GM21528 (cell line): ENCODE measurements around the gene OAS2.
"Not testable (repeated sequence)": the region's sequence is repeated elsewhere in the genome, so short reads cannot be mapped to it uniquely, and the experiment has no call there.

Experiments used
- ATAC-seq: cut with Tn5 transposase; IDR thresholded peaks from one replicate; pipeline ENCODE4 v1.9.1; 2021; ENCODE audit warnings: mild to moderate bottlenecking, moderate library complexity; ENCODE audit not compliant: unreplicated experiment, low FRiP score

The OAS2 gene

DNA sequence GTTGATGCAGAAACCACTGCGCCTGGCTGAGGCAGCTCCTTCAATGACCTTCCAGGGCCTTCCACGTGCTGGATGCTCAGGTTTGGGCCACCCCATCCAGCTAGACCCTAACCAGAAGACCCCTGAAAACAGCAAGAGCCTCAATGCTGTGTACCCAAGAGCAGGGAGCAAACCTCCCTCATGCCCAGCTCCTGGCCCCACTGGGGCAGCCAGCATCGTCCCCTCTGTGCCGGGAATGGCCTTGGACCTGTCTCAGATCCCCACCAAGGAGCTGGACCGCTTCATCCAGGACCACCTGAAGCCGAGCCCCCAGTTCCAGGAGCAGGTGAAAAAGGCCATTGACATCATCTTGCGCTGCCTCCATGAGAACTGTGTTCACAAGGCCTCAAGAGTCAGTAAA lies 29.5 kb upstream of the OAS2 start:
- no peak for ATAC-seq

DNA sequence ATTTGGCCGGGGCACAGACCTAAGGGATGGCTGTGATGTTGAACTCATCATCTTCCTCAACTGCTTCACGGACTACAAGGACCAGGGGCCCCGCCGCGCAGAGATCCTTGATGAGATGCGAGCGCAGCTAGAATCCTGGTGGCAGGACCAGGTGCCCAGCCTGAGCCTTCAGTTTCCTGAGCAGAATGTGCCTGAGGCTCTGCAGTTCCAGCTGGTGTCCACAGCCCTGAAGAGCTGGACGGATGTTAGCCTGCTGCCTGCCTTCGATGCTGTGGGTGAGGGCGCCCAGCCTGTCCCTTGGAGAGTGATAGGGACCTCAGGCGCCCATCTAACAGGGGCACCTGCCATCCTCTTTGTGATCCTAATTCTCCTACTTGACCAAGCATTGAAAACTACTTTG lies 27.6 kb upstream of the OAS2 start:
- no peak for ATAC-seq

DNA sequence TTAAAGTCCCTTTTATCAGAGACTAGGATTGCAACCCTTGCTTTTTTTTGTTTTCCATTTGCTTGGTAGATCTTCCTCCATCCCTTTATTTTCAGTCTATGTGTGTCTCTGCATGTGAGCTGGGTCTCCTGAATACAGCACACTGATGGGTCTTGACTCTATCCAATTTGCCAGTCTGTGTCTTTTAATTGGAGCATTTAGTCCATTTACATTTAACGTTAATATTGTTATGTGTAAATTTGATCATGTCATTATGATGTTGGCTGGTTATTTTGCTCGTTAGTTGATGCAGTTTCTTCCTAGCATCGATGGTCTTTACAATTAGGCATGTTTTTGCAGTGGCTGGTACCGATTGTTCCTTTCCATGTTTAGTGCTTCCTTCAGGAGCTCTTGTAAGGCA lies 21.2 kb upstream of the OAS2 start:
- ATAC-seq: not testable (repeated sequence)

DNA sequence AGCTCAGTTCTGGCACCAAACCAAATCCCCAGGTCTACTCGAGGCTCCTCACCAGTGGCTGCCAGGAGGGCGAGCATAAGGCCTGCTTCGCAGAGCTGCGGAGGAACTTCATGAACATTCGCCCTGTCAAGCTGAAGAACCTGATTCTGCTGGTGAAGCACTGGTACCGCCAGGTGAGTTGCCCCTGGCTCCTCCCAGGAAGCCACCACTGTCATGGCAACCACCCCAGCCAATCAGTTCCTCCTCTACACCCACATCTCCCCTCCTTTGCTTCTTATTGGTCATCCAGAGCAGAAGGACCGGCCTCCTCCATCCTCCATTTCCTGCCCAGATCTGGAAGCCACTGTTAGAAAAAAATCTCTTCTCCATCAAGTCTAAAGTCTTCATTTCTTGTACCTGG lies 17.2 kb upstream of the OAS2 start:
- ATAC-seq: no peak

DNA sequence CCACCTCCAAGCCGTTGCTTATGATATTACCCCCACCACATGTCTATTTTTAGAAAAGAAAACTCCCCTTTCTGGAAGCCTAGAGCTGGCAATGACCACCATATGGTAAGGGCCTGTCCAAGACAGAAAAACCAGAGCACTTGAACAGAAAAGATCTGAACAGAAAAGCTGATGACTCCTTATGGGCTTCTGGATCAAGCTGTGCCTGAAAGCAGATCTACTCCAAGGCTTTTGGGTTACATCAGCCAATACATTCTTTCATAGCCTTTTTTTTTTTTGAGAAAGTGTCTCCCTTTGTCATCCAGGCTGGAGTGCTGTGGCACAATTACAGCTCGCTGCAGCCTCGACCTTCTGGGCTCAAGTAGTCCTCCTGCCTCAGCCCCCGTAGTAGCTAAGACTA lies 16.8 kb upstream of the OAS2 start:
- no peak for ATAC-seq

DNA sequence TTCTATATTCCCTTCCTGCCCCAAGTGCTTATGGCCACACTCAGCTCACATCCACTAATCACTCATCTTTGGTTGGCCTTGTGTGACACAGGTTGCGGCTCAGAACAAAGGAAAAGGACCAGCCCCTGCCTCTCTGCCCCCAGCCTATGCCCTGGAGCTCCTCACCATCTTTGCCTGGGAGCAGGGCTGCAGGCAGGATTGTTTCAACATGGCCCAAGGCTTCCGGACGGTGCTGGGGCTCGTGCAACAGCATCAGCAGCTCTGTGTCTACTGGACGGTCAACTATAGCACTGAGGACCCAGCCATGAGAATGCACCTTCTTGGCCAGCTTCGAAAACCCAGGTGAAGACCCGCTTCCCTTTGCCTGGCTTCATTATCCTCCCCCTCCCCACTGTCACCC lies 15.8 kb upstream of the OAS2 start:
- no peak for ATAC-seq

DNA sequence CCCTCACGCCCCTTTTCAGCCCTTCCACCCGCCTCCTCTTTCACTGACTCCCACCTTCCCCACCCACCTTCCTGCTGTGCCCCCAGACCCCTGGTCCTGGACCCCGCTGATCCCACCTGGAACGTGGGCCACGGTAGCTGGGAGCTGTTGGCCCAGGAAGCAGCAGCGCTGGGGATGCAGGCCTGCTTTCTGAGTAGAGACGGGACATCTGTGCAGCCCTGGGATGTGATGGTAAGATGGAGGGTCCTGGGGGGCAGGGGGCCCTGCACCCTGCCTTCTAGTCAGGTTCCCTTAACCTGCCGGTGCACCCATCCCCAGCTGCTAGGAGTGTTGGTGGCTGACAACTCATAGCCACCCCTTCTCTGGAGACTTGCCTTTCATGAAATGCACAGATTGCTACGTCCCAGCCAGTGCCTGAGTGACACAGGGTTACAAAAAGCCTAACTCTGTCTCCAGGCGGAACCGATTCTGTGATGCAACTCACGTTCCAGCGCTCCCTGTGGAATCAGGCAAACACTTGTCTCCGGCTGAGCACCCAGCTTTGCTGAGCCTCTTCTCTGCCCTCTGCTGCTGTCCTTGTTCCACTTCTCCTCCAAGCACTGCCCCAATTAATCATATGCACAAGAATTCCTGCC lies 15.0 kb upstream of the OAS2 start:
- no peak for ATAC-seq

DNA sequence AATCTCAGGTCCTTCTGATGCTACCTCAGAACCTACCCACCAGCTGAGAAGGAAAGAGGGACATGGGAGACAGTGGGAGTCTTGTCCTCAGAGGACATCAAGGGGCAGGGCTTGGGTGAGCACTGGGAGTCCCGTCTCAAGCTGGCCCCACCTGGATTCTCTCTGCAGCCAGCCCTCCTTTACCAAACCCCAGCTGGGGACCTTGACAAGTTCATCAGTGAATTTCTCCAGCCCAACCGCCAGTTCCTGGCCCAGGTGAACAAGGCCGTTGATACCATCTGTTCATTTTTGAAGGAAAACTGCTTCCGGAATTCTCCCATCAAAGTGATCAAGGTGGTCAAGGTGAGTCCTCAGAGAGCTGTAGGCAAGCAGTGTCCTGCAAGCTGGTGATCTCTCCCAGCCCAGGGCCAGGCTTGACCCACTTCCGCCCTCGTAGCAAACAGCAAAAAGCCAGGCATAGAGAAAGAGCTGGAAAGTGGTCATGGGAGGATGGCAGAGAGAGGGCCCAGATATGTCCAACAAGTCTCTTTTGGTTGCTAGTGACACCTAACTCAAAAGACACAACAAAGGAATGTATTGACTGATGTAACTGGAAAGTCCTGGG lies 14.2 kb upstream of the OAS2 start:
- ATAC-seq: no peak

DNA sequence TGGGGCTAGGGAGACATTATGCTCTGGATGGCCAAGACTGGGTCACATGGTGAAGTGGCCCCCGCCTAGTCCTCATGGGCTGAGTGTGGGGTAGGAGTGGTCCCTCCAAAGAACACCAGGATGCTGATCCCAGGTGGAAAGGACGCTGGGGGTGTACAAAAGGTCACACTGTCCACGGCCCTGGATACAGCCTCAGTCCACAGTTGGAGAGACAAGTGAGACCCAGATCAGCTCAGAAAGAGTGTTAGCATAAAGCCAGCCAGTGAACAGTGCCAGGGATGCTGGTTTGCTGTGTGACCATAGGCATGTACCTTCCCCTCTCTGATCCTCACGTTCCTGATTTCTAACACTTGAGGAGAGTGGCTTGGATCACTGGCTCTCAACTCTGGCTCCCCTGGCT lies 13.4 kb upstream of the OAS2 start:
- no peak for ATAC-seq

DNA sequence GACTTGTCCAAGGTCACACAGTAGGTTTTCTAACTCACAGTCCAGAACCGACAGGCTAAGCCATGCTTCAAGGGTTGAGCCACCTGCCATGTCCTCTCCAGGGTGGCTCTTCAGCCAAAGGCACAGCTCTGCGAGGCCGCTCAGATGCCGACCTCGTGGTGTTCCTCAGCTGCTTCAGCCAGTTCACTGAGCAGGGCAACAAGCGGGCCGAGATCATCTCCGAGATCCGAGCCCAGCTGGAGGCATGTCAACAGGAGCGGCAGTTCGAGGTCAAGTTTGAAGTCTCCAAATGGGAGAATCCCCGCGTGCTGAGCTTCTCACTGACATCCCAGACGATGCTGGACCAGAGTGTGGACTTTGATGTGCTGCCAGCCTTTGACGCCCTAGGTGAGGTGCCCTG lies 12.7 kb upstream of the OAS2 start:
- no peak for ATAC-seq

DNA sequence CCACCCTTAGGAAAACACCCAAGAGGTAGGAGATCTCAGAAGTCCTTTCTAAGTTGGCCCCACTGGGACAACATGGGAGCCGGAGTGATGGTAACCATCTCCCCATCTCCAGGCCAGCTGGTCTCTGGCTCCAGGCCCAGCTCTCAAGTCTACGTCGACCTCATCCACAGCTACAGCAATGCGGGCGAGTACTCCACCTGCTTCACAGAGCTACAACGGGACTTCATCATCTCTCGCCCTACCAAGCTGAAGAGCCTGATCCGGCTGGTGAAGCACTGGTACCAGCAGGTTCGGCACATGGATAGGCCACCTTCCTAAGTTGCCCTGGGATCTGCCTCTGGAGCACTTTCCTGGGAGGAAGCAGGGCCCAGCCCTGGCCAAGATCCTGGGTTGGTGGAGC lies 11.0 kb upstream of the OAS2 start:
- ATAC-seq: no peak

DNA sequence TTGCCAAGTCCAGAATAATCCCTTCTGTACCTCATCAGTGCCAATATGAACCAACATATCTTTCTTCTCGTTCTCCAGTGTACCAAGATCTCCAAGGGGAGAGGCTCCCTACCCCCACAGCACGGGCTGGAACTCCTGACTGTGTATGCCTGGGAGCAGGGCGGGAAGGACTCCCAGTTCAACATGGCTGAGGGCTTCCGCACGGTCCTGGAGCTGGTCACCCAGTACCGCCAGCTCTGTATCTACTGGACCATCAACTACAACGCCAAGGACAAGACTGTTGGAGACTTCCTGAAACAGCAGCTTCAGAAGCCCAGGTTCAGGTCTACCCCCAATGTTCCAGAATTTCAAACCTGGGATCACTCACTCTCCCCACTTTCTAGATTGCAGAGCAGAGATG lies 10.5 kb upstream of the OAS2 start:
- ATAC-seq: no peak

DNA sequence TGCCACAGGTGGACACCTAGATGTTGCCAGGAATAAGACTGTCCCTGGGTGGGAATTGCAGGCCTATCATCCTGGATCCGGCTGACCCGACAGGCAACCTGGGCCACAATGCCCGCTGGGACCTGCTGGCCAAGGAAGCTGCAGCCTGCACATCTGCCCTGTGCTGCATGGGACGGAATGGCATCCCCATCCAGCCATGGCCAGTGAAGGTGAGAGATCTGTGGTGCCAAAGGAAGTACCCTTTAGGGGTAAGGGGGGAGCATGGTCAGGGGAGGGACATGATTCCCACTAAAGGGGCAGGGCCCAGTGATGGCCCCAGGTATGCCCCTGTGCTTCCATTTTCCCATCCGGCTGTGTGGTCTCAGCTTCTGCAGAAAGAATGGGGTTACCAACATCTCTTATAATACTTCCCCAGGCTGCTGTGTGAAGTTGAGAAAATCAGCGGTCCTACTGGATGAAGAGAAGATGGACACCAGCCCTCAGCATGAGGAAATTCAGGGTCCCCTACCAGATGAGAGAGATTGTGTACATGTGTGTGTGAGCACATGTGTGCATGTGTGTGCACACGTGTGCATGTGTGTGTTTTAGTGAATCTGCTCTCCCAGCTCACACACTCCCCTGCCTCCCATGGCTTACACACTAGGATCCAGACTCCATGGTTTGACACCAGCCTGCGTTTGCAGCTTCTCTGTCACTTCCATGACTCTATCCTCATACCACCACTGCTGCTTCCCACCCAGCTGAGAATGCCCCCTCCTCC lies 8.6 kb upstream of the OAS2 start:
- no peak for ATAC-seq

DNA sequence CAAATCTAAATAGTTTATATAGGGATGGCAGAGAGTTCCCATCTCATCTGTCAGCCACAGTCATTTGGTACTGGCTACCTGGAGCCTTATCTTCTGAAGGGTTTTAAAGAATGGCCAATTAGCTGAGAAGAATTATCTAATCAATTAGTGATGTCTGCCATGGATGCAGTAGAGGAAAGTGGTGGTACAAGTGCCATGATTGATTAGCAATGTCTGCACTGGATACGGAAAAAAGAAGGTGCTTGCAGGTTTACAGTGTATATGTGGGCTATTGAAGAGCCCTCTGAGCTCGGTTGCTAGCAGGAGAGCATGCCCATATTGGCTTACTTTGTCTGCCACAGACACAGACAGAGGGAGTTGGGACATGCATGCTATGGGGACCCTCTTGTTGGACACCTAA lies 7.9 kb upstream of the OAS2 start:
- no peak for ATAC-seq

DNA sequence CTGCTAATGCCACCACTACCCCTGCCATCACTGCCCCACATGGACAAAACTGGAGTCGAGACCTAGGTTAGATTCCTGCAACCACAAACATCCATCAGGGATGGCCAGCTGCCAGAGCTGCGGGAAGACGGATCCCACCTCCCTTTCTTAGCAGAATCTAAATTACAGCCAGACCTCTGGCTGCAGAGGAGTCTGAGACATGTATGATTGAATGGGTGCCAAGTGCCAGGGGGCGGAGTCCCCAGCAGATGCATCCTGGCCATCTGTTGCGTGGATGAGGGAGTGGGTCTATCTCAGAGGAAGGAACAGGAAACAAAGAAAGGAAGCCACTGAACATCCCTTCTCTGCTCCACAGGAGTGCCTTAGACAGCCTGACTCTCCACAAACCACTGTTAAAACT lies 7.1 kb upstream of the OAS2 start:
- no peak for ATAC-seq

DNA sequence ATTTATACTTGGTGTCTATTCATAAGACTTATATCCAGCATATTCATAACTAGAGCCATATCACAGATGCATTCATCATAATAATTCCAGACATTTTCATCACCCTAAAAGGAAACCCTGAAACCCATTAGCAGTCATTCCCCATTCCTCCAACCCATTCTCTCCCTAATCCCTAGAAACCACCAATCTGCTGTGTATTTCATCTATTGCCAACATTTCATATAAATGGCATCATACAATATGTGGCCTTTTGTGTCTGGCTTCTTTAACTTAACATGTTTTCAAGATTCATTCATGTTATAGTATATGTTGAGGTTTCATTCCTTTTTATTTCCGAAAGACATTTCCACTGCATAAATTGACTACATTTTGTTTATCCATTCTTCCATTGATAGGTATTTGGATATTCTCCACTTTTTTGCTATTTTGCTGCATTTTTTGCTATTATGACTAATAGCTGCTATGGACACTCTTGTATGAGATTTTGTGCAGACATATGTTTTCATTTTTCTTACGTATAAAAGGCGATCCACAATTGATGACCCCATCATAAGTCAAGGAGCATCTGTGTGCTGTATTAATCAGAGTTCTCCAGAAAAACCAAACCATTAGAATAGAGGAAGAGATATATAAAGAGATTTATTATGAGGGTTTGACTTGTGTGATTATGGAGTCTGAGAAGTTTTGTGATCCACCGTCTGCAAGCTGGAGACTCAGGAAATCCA lies 5.1 kb upstream of the OAS2 start:
- no peak for ATAC-seq

DNA sequence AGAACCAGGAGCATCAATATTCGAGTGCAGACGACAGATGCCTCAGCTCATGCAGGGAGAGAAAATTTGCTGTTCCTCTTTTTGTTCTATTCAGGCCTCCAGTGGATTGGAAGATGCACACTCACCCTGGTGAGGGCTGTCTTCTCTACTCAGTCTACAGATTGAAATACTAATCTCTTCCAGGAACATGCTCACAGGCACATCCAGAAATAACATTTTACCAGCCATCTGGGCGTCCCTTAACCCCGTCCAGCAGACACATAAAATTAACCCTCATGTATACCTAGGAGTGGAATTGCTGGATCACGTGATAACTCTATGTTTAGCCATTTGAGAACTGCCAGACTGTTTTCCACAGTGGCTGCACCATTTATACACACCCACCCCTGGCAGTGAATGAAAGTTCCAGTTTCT lies 4.5 kb upstream of the OAS2 start:
- no peak for ATAC-seq

DNA sequence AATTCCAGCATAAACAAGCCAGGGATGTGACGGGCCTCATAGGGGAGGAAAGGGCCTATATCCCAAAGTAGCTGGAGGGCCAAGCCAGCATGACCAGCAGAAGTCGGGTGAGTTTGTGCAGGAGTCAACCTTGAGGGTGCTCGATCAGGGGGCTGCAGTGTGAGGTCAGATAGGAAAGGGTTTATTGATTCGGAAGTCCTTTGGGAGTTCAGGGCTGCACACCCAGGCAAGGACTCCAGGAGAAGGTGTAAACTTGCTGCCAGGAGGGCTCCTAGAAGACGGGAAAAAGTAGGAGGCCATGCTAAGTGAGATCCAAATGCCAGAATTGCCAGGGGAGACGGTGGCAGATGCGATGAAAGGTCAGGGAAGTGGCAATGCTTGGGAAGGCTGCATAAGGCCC lies 3.4 kb upstream of the OAS2 start:
- ATAC-seq: no peak

DNA sequence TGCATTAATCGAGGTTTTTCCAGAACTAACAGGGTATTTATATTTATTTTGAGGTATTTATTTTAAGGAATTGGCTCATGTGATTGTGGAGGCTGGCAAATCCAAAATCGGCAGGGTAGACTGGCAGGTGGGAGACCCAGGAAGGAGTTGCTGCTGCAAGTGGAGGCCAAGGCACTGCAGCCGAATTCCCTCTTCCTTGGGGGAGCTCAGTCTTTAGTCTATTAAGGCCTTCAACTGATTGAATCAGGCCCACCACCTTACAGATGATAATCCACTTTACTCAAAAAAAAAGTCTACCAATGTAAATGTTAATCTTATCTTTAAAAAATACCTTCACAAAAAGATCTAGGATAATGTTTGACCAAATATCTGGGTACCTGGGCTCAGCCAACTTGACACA lies 1.2 kb upstream of the OAS2 start:
- ATAC-seq: no peak

DNA sequence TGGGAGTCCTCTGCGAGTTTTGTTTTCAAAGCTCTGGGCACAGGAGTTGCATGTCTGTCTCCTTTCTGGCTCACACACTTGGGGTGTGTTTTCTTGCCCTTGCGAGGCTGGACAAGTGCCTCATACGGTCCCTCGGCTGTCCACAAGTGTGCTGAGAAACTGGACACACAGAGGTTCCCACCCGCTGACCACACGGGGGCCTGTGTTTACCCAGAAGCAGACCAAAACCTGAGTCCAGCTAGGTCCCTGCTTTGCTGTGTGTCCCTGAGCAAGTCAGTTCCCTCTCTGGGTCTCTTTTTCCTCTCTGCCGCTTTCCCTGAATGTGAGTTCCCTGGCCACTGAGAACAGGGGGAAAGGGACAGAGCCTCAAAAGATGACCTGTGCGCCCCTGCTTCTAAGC lies 678 bp upstream of the OAS2 start:
- ATAC-seq: no peak

DNA sequence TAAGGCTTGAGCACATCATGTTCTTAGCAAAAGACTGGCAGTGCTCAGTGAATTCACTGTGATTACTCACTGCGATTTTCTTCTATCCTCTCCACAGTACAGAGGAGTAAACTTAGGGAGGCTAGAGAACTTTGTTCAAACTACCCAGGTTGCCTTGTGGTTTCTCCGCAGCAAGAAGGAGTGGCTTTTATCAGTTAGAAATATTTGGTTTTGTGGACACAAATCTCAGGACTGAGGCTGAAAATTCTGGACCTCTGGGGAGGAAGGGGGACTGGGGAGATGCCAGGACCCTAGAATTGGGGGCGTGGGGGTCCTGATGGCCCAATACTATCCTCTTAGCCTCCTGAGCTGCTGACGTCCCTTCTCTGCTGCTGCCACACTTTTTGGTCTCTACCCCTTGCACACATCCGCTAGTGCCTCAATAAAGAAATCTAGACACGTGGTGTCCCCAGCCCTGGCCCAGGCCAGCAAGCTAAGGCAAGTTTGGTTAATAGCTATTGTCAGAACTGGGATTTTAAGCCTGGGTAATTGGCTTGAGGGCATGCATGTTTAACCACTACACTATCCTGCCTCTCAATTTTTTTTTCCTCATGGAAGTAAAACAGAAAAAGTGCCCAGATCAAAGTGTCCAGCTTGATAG lies 842 bp downstream of the OAS2 start:
- no peak for ATAC-seq
